SIG-M5 treated with dmso at 0.1 percent for 504 hours (cell line): ENCODE data around the gene WNT3A.

ENCODE experiments used
- DNase-seq: peaks from one replicate; lab custom pipeline; 2025; ENCODE audit not compliant: unreplicated experiment; lab: John Stamatoyannopoulos, UW

WNT3A gene

GRCh38 chr1:227999056-227999930 lies 7.5 kb upstream of the WNT3A start:
- DNase-seq, result peak; percentile 89

- DNase-seq, result no peak
Measured at GRCh38 chr1:228000416-228000815, 6.4 kb upstream of the WNT3A start.

GRCh38 chr1:228000836-228001563 lies 5.8 kb upstream of the WNT3A start:
- no peak for DNase-seq

GRCh38 chr1:228001738-228002535 lies 4.9 kb upstream of the WNT3A start:
- no peak for DNase-seq

- DNase-seq, result no peak
Measured at GRCh38 chr1:228002792-228003191, 4.0 kb upstream of the WNT3A start.

GRCh38 chr1:228003461-228004330 lies 3.1 kb upstream of the WNT3A start:
- no peak for DNase-seq

- DNase-seq, result peak; percentile 34
Measured at GRCh38 chr1:228004331-228004855, 2.4 kb upstream of the WNT3A start.

GRCh38 chr1:228004856-228005462 lies 1.8 kb upstream of the WNT3A start:
- no peak for DNase-seq

- DNase-seq, result no peak
Measured at GRCh38 chr1:228005511-228006033, 1.2 kb upstream of the WNT3A start.

GRCh38 chr1:228006034-228006785 lies 588 bp upstream of the WNT3A start:
- no peak for DNase-seq

GRCh38 chr1:228007049-228007800 lies 427 bp downstream of the WNT3A start:
- no peak for DNase-seq

GRCh38 chr1:228007801-228008341 lies 1.1 kb downstream of the WNT3A start:
- no peak for DNase-seq

GRCh38 chr1:228008391-228009115 lies 1.8 kb downstream of the WNT3A start:
- DNase-seq, result no peak

- no peak for DNase-seq
Measured at GRCh38 chr1:228009116-228009827, 2.5 kb downstream of the WNT3A start.

- no peak for DNase-seq
Measured at GRCh38 chr1:228009828-228010775, 3.3 kb downstream of the WNT3A start.
